ENCODE data around the gene HIP1.
"Not testable (repeated sequence)": the region's sequence is repeated elsewhere in the genome, so short reads cannot be mapped to it uniquely, and the experiment has no call there.

HIP1 gene

GRCh38 chr7:75613351-75613750 lies 125.4 kb downstream of the HIP1 start:
- TF ChIP-seq, protein P1, sequence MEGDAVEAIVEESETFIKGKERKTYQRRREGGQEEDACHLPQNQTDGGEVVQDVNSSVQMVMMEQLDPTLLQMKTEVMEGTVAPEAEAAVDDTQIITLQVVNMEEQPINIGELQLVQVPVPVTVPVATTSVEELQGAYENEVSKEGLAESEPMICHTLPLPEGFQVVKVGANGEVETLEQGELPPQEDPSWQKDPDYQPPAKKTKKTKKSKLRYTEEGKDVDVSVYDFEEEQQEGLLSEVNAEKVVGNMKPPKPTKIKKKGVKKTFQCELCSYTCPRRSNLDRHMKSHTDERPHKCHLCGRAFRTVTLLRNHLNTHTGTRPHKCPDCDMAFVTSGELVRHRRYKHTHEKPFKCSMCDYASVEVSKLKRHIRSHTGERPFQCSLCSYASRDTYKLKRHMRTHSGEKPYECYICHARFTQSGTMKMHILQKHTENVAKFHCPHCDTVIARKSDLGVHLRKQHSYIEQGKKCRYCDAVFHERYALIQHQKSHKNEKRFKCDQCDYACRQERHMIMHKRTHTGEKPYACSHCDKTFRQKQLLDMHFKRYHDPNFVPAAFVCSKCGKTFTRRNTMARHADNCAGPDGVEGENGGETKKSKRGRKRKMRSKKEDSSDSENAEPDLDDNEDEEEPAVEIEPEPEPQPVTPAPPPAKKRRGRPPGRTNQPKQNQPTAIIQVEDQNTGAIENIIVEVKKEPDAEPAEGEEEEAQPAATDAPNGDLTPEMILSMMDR (IDR thresholded peaks at IDR 0.05; ENCODE audit: insufficient read depth, low read length, missing control alignments), result no peak
- CTCF ChIA-PET, result interaction anchor here (1.0 to 1.4 kb wide), 2 partner anchors 29 to 156 kb away, joined by 3 to 4 read pairs; no protein-coding TSS in a partner anchor
- no peak for DNase-seq (ENCODE audit: low read depth, low spot score)
- H3K4me3 ChIP-seq (ENCODE audit: low read depth, low read length), result no peak overlapping the region
- POLR2A ChIA-PET, result no interaction called here

DNA sequence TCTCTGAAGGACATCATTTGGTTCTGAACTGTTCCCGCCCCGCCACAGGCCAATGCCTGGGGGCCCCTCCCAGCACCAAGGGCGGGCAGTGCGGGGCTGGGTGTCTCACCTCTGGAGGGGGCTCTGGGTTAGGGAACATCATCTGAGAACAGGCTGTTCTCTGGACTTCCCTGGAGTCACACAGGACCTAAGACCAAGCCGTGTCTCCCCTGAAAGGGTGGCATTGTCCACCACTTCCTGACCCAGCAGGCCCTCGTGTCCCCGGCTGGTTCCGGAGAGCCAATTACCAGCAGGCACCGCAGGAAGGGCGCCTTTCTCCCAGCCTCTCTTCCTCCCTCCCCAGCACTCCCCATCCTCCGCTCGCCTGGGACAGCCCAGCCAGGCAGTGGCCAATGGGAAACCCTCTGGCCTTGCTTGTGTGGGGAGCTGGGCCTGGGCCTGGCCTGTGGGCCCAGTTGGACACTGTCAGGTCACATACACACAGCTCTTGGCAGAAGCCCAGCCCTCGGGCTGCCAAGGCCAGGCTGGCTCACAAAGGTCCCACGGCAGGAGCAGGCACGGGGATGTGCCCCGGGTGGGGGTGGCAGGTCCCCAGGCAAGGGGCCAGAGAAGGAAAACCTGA lies 127.1 kb downstream of the HIP1 start:
- H3K4me3 ChIP-seq (ENCODE audit: low read depth, low read length), result no peak overlapping the region
- DNase-seq (ENCODE audit: low read depth, low spot score), result no peak
- ChIA-PET POLR2A (no interaction called here), CTCF (no interaction called here)
- TF ChIP-seq, protein P1 (IDR thresholded peaks at IDR 0.05; ENCODE audit: insufficient read depth, low read length, missing control alignments), result no peak

DNA sequence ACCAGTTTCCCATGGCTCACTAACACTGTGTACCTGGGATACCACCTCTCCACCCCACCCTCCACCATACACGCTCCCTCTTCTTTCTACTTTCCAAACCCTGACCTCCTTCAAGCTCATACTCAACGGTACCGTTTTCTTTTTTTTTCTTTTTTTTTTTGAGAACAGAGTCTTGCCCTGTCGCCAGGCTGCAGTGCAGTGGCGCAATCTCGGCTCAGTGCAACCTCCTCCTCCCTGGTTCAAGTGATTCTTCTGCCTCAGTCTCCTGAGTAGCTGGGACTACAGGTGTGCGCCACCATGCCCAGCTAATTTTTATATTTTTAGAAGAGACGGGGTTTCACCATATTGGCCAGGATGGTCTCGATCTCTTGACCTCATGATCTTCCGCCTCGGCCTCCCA lies 129.3 kb downstream of the HIP1 start:
- DNase-seq (ENCODE audit: low read depth, low spot score); CTCF ChIA-PET; POLR2A ChIA-PET; H3K4me3 ChIP-seq (ENCODE audit: low read depth, low read length): not testable (repeated sequence)

DNA sequence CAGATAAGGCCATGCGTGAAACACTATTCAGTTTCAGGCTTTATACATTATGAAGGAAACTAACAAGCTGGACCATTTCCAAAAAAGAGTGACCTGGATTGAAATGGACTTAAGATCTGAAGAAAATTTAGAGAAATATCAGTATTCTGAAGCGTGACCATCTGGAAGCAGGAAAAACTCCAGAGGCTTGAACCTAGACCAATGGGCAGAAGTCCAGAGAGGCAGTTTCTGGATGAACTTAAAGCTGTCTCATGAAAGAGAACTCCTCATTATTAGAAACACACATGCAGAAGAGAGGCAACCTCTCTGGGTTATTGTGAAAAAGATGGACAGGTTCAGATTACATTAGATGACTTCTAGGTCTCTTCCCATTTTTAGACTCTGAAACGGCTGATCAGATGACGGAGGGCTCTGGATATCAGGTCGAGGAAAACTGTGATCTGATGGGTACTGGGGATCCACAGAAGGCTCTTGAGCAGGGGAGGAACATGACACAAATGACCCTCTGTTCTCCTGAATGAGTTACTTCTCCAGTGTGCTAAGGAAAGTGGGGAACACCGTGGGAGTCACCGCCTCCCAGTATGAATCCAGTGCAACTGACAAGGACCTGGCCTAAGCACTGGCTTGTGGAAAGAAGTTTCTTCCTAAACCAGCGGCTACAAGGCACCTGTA lies 130.2 kb downstream of the HIP1 start:
- DNase-seq (ENCODE audit: low read depth, low spot score), result no peak
- TF ChIP-seq, protein P1 (IDR thresholded peaks at IDR 0.05; ENCODE audit: insufficient read depth, low read length, missing control alignments), result no peak
- H3K4me3 ChIP-seq (ENCODE audit: low read depth, low read length), result no peak overlapping the region
- ChIA-PET CTCF (no interaction called here), POLR2A (no interaction called here)

DNA sequence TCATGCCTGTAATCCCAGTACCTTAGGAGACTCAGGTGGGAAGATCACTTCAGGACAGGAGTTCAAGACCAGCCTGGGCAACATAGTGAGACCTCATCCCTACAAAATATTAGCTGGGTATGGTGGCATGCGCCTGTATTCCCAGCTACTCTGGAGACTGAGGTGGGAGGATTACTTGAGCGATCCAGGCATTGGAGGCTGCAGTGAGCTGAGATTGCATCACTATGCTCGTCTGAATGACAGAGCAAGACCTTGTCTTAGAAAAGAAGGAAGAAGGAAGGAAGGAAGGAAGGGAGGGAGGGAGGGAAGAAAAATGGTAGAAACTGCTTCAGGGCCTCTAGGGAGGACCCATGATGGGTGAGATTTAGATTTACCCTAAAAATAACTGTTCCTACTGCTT lies 134.3 kb downstream of the HIP1 start:
- no peak overlapping the region for H3K4me3 ChIP-seq (ENCODE audit: low read depth, low read length)
- POLR2A ChIA-PET, result no interaction called here

DNA sequence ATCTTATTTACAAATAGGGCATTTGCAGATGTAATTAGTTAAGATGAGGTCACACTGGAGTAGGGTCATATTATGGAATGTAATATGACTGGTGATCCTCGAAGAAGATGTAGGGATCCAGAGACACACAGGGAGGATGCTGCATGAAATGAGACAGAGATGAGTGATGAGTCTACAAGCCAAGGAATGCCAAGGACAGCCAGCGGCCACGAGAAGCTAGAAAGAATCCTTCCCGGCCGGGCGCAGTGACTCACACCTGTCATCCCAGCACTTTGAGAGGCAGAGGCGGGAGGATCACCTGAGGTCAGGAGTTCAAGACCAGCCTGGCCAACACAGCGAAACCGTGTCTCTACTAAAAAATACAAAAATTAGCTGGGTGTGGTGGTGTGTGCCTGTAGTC lies 135.9 kb downstream of the HIP1 start:
- POLR2A ChIA-PET; H3K4me3 ChIP-seq (ENCODE audit: low read depth, low read length); DNase-seq (ENCODE audit: low read depth, low spot score); CTCF ChIA-PET: not testable (repeated sequence)

More for the DNA sequence above, 134.3 kb downstream of the HIP1 start:
- TF ChIP-seq, protein P1 (IDR thresholded peaks at IDR 0.05; ENCODE audit: insufficient read depth, low read length, missing control alignments), result no peak
- CTCF ChIA-PET, result no interaction called here
- DNase-seq (ENCODE audit: low read depth, low spot score), result no peak

- ChIA-PET CTCF (interaction anchor here (1.1 kb wide), 1 partner anchor 157 kb away, joined by 3 read pairs; no protein-coding TSS in a partner anchor), POLR2A (no interaction called here)
- DNase-seq (ENCODE audit: low read depth, low spot score), result no peak
- no peak overlapping the region for H3K4me3 ChIP-seq (ENCODE audit: low read depth, low read length)
- TF ChIP-seq, protein P1 (IDR thresholded peaks at IDR 0.05; ENCODE audit: insufficient read depth, low read length, missing control alignments), result no peak
Observed at GRCh38 chr7:75601539-75601938, 137.2 kb downstream of the HIP1 start.

DNA sequence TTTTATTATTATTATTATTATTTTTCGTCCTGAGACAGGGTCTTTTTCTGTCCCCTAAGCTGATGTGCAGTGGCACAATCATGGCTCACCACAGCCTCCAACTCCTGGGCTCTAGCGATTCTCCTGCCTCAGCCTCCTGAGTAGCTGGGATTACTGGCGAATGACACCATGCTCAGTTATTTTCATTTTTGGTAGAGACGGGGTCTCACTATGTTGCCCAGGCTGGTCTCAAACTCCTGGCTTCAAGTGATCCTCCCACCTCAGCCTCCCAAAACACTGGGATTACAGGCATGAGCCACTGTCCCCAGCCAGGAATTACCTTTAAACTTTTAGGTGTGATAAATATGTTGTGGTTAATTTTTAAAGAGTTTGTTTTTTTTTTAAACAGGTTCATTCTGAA lies 138.0 kb downstream of the HIP1 start:
- DNase-seq (ENCODE audit: low read depth, low spot score); POLR2A ChIA-PET; H3K4me3 ChIP-seq (ENCODE audit: low read depth, low read length): not testable (repeated sequence)
- CTCF ChIA-PET, result interaction anchor here (1.1 kb wide), 1 partner anchor 158 kb away, joined by 3 read pairs; no protein-coding TSS in a partner anchor

All from AG04449 (cell line).